Astrocyte of the cerebellum (primary cell): Measurements from ENCODE around the gene PDHX.

Experiments used
- DNase-seq: peaks from one replicate; pipeline ENCODE4 v3.0.0-alpha.2; 2011; ENCODE audit warnings: low read depth
- H3K4me3 ChIP-seq: 2 replicates; pipeline ENCODE4 v1.5.1; 2011; ENCODE audit warnings: mild to moderate bottlenecking, low read depth, low read length, moderate library complexity
- in situ Hi-C: cut with HindIII; loops from 2 replicates; pipeline ENCODE4 v1.10.0; 2017; ENCODE audit warnings: low sequenced_read_pairs
- TF ChIP-seq, protein P1 (sequence below): IDR thresholded peaks from 2 replicates; pipeline ENCODE4 v1.5.1; 2012; ENCODE audit warnings: low read length, low read depth, moderate library complexity, mild to moderate bottlenecking; ENCODE audit errors: missing control alignments

Gene PDHX

DNA sequence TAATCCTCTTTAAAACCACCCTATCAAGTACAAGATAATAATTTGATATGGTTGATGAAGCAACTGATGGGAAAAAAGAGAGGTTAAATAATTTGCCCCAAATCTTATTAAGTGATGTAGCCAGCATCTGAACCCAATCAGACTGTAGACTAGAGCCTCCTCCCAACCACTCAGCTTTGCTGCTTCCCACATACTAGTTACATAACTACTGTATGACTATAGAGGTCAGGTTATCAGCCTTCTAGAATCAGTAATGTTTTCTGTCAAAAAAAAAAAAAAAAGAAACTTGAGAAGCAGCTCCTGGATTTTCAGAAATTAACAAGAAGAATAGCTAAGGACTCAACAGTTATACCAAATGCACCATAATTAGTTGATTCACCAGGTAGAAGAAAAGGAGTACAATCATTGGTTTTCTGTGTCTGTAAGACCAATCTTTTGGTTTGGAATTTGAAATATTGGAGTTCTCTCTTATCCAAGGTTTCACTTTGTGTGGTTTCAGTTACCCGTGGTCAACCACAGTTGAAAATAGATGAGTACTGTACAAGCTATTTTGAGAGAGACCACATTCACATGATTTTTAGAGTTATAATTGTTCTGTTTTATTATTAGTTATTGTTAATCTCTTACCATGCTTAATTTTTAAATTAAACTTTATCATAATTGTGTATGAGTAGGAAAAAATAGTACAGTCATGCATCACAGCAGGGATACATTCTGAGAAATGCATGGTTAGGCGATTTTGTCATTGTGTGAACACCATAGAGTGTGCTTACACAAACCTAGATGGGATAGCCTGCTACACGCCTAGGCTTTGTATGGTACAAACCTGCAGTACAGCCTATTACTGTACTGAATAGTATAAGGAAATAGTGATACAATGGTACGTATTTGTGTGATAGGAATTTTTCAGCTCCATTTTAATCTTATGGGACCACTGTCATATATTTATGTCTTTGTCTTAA lies 72.2 kb downstream of the PDHX start:
- H3K4me3 ChIP-seq = no peak overlapping the region

DNA sequence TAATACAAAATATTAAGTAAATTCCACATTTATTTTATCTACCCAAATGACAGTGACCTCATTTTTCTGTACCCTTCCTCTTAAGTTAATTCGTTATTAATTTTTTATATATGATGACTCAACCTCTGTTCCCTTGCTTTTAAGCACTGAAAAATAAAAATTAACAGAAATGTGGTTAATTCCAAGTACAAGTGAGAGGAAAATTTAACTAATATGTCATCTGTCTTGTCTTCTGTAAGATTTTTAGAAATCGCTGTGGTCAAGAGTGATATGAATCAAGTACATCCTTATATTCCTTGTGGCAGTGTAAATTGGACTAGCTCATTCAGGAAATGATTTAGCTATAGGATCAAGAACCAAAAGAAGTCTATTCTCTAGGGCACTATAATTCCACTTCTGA lies 74.5 kb downstream of the PDHX start:
- TF ChIP-seq, protein P1, sequence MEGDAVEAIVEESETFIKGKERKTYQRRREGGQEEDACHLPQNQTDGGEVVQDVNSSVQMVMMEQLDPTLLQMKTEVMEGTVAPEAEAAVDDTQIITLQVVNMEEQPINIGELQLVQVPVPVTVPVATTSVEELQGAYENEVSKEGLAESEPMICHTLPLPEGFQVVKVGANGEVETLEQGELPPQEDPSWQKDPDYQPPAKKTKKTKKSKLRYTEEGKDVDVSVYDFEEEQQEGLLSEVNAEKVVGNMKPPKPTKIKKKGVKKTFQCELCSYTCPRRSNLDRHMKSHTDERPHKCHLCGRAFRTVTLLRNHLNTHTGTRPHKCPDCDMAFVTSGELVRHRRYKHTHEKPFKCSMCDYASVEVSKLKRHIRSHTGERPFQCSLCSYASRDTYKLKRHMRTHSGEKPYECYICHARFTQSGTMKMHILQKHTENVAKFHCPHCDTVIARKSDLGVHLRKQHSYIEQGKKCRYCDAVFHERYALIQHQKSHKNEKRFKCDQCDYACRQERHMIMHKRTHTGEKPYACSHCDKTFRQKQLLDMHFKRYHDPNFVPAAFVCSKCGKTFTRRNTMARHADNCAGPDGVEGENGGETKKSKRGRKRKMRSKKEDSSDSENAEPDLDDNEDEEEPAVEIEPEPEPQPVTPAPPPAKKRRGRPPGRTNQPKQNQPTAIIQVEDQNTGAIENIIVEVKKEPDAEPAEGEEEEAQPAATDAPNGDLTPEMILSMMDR = no peak
- in situ Hi-C loops = no loop called here
- no peak for DNase-seq
- no peak overlapping the region for H3K4me3 ChIP-seq

More for the DNA sequence above, 72.2 kb downstream of the PDHX start:
- in situ Hi-C loops = loop anchor here (5.0 kb wide), 1 partner anchor 61 kb away; no protein-coding TSS in a partner anchor
- peak; percentile 75 for DNase-seq
- TF ChIP-seq, protein P1 = no peak

DNA sequence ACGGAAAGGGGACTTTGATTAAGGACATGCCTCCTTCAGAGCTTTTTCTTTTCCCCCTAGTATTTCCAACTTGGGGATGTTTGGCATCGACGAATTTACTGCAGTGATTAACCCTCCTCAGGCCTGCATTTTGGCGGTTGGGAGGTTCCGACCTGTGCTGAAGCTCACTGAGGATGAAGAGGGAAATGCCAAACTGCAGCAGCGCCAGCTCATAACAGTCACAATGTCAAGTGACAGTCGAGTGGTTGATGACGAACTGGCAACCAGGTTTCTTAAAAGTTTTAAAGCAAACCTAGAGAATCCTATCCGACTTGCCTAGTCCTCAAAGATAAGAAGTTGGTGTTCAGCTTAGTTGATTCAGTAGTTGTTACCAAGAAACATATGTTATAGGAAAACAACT lies 78.4 kb downstream of the PDHX start:
- DNase-seq = no peak
- no peak overlapping the region for H3K4me3 ChIP-seq
- TF ChIP-seq, protein P1 = no peak
- in situ Hi-C loops = no loop called here

DNA sequence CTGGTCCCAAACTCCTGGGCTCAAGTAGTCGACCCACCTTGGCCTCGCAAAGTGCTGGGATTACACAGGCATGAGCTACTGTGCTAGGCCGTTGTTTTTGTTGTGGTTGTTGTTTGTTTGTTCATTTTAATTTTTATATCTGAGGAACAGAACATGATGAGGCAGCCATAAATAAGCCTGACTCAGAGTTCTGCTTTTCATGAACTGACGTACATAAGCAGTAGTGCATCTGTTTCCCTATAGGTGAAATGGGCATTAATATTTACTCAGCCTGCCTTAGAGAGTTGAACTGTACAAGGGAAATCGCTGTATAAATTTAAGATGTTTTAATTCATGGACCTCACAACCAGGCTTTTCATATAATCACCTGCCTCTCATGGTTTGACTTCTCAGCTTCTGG lies 80.5 kb downstream of the PDHX start:
- DNase-seq = no peak
- in situ Hi-C loops = no loop called here
- TF ChIP-seq, protein P1 = no peak
- H3K4me3 ChIP-seq = no peak overlapping the region

DNA sequence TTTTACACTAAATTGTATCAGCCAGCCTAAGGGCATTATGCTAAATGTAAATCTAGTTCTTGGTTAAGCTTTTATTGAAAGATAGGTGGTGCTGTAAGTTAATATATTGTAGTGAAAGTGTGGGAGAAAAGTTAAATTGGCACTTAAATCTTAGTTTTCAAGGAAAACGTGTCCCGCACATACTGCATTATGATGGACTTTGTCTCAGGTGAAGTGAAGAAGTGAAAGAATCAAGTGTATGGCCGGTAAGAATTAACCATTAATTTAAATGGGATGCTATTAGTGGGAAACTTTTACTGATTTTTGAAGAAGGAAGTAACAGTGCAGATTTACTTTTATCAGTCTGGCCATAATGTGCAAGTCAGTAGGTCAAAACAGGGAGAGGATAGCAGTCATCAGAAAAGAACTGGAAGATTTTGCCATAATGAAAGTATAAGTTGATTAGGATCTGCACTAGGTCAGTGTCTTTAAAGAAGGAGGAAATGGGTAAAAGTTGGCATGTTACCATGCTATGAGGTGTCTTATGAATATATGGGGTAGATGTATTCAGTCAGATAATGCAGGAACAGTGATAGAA lies 81.6 kb downstream of the PDHX start:
- no peak overlapping the region for H3K4me3 ChIP-seq
- DNase-seq = no peak
- TF ChIP-seq, protein P1 = no peak
- in situ Hi-C loops = no loop called here

DNA sequence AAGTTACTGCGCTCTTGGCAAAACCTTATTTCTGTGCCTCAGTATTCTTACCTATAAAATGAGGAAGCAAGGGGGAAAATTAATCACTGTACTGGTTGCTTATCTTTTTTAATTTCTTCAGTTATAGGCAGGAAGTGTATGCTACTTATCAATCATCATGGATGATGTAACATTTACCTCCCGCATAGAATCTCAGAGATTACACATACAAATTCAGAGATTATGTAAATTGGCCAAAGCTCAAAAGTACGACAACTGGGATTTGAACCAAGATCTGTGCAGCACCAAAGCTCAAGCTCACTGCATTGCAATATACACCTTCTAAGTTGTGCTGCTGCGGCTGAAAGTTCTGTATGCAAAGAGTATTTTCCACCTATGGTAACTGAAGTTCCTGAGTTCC lies 83.0 kb downstream of the PDHX start:
- TF ChIP-seq, protein P1 = no peak
- in situ Hi-C loops = no loop called here
- DNase-seq = no peak
- H3K4me3 ChIP-seq = no peak overlapping the region
